Islet of Langerhans (tissue), 1 donor: ENCODE data around the gene MSANTD2.

Source experiments
- FAIRE-seq: peaks from one replicate; lab custom pipeline; 2011; peaks lifted over from hg19 to GRCh38; lab: Jason Lieb, UNC

Gene MSANTD2

DNA sequence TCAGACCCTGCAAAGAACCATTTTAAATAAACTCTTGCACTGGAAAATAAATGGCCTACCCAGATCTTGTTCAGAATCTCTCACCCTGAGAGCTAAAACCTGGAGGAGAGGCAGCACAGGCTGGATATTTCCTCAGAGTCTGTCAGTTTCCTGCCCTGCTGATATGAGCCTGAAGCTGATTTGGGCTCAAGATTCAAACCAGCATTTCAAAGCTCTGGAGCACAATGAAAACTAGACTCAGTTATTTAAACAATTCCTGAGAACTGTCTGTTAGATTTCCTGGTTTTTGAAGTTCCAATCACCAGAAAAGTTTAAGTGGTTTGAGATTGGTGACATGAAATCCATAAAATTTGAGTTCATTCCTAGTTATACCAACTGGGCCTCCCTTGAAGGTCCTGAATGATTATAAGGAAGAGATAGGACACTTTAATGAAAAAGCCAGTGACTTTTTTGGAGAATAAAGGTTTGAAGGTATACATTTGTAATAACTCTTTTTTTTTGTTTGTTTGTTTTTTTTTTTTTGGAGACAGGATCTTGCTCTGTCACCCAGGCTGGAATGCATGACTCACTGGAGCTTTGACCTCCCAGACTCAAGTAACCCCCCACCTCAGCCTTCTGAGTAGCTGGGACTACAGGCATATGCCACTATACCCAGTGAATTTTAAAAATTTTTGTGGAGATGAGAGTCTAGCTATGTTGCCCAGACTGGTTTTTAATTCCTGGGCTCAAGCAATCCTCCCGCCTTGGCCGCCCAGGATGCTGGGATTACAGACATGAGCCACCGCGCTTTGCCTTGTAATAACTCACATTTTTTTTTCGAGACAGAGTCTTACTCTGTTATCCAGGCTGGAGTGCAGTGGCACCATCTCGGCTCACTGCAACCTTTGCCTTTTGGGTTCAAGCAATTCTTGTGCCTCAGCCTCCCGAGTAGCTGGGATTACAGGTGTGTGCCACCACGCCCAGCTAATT lies 30.1 kb downstream of the MSANTD2 start:
- FAIRE-seq, result no peak

DNA sequence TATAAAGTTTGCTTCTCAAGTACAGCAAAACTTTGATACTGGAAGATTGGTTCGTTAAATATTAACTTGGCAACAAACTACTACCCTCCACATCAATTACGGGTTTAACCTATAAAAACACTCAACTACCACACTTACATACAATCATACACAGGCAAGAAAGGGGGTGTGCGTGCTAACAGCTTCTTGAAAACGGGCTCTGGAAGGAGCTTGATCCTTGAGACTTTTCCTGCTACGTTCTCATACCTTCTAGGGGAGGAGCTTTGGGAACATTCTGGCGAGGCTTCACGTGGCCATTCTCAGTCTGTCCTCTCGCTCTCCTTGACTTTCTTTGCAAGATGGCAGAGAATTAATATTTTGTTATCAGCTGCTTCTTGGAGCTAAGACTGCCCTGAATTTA lies 31.3 kb downstream of the MSANTD2 start:
- no peak for FAIRE-seq

DNA sequence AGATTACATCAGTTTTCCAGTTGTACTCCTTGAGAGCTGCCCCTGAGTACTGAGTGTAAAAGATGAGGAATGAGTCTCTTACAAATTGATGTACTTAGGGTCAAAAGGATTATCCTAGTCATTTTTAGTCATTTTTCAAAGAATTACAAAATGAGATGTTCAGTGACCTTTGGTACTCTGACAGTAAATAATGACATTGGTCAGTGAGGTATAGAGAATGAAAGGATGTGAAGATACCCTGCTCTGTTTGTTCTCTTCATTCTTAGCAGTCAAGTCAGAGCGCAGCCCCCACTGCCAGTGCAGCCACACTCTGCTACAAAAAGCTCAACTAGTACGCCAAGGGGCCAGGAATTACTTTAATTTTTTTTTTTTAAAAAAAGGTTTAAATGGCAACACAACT lies 34.0 kb downstream of the MSANTD2 start:
- FAIRE-seq, result no peak

DNA sequence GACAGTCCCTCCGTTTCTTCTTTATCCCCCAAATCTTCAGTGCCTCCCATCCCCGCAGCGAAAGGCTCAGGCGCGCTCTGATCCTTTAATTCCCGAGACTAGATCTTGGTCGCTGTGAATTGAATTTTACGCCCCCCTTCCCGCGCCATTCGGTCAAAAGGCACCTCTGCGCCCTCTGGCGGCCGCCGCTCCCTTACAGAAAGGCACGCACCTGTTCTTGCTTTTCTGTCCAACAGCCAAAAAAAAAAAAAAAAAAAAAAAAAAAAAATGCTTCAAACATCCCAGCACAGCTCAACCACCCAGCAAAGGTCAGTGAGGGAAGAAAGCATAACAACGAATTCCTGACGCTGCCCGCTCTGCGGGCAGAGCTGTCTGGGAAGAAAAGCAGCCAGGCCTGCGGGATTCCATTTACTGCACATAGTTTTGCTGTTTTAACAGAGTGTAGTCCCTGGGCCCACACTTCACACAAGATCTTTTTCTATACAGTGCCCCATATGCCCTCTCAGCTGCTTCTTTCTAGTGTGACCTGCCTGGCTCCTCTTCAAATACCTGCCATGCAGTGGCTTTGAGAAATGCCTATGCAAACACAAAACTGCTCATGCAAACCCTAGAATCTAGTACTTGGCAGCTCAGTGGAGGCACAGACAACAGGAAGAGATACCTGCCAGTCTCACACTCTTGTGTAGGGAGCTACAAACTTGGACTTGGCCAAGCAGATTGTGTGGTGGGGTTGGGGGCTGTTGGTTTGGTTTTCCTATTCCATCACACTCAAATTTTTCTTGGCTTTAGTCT lies 36.9 kb downstream of the MSANTD2 start:
- FAIRE-seq, result no peak

DNA sequence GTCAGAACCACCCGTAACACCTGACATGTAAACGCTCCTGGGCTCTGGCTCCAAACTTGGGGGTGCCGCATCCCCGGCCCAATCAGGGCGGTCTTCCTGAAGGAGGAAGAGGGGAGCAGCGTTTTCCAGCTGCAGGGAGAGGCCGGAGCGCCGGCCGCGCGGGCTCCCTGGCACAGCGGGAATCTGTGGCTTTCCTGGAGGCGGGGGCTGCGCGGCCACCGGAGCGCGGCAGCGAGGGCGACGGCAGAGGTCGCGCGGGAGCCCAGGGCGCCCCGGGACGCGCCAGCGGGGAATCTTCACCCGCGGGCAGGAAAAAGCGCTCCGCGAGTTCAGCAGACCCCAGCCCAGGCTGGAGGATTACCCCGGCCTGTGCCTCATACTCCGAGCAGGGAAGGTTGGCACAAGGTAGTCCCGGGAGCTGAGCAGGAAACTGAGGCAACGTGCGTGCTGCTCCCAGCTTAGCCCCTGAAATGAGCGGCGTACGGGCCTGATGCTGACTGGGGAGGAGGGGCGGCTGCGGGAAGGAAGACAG lies 37.5 kb downstream of the MSANTD2 start:
- no peak for FAIRE-seq

DNA sequence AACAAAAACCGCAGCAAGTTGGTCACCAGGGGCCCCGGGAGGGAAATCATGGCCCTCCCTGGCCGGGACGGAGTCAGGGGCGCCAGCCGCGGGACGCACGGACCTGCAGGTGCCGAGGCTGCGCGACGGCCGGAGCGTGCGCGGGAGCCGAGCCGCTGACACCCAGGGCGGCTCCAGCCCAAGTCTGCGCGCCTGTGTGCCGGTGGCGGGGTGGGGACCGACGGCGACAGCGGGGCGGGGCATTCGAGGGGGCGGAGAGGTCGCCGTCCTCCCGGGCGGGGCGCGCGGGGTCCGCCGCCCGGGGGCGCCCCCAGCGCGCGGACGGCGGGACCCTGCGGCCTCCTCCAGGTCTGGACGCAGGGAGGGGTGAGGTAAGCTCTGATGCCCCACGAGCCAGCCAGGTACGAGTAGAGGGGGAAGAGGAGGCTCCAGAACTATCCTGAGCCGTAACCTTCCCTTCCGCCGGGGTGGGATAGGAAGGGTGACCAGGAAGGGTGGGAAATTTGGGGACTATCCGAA lies 38.0 kb downstream of the MSANTD2 start, which contains the start of gene ESAM:
Gene ESAM (minus strand): TSS at position 186 of the 519 bp plus-strand sequence. CDS start 136 bp downstream, at position 50.
- FAIRE-seq, result no peak

DNA sequence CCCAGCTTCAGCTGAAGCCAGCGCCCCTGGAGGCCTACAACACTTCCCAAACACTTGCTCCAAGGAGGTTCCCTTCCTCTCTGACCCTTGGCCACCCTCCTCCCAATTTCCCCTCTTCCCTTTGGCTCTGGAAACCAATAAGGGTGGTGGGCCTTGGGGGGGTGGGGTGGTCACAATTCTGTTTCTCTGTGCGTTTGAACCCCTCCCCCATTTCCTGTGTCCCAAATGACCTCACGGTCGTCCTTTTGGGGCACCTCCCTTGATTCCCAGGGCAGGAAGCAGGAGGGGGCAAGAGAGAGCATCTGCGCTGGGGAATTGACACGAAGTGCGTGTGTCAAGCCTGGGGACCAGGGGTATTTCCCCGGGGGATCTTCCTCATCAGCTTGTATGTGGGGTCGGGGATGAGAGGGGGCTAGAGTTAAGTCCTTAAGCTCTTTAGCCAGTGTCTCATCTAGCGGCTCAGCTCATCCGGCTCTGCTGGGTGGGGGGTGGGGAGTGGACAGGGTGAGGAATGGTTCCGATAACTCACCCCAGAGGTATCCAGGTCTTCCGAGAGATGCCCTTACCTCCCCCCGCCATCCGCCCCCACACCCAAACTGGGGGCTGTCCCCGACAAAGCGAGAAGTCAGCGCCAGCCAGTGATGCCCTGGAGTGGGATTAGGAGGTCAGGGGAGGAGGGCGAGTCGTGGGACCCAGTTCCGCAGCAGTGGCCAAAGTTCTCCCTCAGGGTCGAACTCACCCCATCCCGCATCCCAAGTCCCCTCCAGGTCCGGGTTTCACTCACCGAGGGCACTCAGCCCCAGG lies 38.7 kb downstream of the MSANTD2 start:
- no peak for FAIRE-seq

DNA sequence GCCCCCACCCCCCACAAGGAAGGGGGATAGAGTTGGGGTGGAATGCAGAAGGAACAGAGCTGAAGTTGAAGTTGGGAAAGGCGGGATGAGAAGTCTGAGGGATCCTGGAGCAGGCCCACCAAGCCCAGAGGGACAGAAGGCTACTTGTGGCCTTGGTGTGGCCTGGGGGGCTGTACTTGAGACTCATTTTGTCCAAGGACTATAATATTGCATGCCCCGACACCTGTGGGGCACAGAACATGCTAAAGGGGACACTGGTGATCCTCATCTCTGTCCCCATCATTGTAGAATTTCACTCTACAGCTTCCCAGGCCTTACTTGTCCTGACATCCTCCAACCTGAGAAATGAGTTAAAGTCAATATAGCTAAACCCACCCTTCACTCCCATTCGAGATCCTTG lies 39.4 kb downstream of the MSANTD2 start:
- no peak for FAIRE-seq

DNA sequence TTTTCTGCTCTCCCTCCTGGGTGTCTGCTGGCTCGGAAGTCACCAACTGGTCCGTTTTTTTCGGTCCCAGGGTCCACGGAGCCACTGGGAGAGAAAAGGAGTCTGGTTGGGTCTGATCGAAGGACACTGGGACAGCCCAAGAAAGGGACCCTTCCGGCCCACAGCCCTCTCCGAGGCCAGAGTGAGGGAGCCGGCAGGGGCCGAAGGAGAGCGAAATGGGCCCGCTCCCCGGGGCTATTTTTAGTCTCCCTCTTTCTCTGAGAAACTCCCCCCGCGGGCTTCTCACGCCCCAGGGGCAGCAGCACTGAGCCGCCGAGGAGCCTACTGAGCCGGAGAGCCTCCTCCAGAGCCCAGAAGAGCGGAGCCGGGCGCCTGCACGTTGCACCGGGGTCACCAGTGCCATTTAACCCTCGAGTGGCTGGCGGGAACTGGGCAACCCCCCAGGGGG lies 40.0 kb downstream of the MSANTD2 start:
- no peak for FAIRE-seq

DNA sequence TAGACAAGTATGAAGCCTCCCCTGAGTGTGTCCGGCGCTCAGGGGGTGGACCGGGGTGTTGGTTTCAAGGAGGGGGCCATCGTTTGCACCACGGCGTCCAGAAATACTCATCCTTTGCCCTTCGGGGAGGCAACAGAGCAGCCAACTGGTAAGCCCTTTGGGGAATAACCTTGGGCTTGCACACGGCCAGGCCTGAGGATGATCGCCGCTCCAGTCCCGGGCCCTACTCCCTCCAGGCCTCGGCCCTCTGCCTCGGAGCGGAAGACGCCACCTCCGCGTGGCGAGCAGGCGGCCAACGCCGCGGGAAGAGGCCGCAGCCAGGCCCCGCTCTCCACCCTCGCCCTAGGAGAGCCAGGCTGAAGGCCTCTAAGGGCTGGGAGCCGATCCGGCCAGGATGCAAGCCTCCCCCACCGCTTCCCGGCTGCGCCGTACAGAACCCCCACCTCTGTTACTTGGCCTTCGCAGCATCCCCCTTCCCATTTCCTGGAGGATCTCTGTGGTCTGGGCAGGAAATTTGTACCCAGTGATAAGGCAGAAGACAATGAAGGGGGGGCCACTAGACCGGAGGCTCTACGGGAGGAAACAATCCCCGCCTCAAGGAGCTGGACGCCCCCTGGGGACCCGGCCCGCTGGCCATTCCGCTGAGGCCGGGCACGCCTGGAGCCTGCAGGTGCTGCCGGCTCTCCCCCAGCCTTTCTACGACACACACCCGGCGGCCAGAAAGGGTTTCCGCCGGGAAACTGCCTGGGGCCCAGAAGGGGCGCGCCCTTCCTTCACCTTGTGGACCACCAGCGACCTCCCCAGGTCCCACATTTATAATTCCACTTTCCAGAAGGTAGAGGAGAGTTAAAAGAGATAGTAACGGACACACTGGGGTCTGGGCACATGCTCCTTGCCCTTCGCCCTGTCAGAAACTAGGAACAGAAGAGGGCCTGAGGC lies 40.7 kb downstream of the MSANTD2 start:
- no peak for FAIRE-seq

DNA sequence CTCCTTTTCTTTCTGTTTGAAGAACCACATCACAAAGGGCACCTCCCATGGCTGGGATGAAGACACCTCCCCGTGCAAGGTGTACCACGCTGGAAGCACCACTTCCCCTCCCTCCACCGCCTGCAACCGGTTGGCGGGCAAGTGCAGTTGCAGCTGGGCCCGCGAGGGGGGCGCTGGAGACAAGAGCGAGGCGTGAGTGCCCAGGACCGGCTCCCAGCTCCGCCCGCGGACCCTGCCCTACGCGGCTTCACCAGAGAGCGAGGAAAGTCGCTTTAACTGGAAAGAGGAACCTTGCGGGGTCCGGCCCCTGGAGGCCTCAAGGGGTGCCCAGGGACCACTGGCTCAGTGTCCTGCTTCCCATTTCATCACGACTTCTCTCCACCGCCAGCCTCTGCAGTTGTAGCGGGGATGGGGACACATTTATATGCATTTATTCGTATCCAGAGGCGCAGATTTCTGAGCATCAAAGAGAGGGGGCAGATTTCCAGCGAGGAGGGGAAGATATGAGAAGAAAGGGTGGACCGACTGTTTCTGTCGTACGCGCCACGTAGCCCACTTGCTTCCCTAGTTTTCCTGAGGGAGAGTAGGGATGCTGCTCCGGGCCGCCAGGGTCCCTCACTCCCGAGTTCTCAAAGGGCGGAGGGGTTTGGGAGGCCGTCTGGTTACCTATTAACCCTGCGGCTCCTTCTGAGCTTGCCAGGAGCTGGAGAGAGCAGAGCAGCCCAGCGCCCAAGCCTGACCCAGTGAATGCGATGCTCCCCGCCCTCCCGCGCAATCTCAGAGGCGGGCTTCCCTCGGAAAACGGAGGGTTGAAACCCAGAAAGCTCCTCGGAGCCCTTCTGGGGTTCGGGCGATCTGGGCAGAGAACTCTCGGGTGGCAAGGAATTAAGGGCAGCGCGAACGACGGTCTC lies 41.6 kb downstream of the MSANTD2 start:
- no peak for FAIRE-seq

DNA sequence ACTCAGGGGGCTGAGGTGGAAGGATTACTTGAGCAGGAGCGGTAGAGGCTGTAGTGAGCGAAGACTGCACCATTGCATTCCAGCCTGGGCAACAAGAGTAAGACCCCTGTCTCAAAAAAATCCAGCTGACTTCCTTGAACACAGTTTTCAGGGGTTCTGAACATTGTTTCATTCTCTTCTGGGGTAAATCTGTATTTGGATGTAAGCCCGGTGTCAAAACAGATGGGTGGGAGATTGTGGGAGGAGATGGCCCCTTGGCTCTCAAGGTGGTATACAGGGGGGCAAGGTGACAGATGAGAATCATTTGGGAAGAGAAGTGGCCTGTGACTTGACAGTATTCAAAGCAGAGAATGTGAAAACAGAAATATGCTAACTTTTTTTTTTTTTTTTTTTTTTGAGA lies 42.9 kb downstream of the MSANTD2 start:
- no peak for FAIRE-seq

DNA sequence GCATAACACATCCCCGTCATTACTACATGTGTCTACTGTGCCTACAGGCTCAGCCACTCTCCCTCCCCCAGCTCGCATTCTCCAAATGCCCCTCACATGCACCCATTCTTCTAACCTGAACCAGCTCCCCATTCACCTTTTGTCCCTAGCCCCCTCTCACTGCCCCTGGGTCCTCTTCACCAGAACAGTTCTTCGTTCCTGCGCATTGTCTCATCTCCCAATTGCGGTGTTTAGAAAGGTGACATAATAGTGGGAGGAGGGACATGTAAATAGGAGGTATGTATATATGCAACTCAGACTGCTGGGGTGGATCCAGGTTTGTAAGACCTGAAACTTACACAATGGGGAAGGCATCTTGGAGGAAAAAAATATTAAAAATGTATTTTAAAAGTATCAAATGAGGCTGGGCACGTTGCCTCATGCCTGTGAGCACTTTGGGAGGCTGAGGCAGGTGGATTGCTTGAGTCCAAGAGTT lies 43.4 kb downstream of the MSANTD2 start:
- FAIRE-seq, result no peak

DNA sequence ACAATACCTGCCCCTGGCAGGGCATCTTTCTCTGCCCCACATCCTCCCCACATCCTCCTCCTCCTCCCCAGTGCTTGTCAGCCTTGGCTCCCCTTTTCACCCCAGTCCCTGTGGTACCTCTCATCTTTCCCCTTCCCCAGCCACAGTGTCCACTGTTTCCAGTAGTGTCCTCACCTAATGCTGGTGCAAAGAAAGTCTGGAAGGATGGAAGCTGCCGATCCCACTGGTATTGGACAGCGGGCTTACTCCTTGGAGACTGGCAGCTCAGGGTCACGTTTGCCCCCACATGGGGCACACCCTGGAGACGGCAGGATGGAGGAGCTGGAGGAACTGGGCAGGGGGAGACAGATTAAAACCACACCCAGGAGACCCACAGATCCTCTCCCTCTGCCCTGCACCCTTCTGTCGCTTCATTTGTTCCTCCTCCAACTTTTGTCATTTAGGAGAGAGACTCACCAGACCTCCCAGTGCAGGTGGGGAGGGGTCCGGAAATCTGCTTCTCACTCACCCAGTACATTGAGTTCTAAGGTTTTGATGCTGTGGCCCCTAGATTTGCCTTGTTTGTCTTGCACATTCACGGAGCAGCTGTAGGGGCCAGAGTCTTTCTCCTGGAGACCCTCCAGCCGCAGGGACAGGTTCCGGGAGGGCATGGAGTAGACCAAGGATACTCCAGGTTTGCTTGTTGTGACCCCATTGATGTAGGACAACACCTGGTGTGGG lies 44.0 kb downstream of the MSANTD2 start:
- no peak for FAIRE-seq

DNA sequence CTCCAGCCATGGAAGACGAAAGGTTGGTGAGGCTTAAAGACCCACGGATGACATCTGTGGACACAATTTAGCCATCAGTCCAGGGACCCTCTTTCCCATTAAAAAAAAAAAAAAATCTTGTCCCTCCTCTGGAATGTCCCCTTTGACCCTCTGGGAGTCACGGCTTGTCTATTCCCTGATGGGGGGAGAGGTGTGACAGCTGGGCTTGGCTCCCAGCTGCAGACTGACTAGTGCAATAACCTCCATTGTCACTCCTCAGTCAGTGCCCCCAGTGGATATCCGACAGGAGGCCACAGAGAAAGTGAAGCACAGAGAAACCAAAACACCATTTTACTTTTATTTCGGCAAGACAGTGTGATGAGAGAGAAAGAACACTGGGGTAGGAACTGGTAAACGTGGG lies 45.5 kb downstream of the MSANTD2 start:
- FAIRE-seq, result no peak

DNA sequence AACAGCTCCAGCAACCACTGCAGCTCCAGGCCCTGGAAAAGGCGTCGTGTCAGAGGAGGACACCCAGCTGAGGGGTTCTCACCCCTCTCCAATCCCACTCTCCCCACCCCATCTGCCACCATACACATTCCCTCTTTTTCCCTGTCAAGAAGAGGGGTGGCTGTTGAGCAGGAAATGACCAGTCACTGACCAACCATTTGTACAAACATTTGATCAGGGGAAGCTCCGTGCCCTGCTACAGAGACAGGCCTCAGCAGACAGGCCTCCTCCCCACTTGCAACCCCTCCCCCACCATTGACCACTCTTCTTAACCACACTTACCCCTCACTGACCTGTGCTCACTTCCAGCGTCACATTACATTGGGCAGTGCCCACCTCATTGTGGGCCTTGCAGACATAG lies 45.9 kb downstream of the MSANTD2 start:
- no peak for FAIRE-seq

DNA sequence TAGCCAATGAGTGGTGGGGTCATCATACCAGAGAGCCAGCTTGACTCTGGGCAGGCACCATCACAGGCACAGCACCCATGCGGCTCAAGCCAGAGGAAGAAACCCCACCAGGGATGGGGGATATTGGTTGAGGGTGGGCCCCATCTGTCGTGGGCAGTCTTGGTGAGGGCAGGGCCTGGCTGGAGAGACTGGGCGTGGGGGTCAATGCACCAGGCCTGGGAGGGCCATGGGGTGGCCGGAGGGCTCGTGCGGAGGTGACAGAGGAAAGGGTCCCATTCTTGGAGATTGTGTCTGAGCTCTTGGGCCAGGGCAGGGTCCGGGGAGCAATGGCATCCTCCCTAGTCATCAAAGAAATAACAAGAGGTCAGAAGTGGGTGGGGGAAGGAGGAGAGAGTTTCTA lies 46.6 kb downstream of the MSANTD2 start:
- FAIRE-seq, result no peak

DNA sequence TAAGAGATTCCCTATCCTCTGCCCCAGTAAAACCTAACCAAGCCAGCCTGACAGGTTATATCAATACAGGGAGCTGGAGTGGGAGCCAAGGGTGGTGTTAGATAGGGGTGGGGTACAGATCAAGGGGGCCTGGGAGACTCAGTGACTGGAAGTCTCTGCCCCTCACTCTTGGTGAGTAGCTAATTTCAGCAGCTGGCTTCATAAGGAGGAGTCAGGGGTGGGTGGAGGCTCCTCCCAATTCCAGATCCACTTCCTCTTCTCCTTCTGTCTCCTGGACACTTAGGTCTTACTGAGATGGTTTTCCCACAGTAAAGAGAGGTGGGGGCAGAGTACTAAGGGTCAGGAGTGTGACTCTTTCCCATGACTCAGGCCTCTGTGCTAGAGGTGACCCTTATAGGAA lies 47.0 kb downstream of the MSANTD2 start:
- no peak for FAIRE-seq
